ENCODE results near the gene RAC3. TPM values are rescaled to one million over a fixed set of nuclear protein-coding genes. Genes with fewer than 3 reads are reported as not detected.

The RAC3 gene
- total RNA-seq, 1 donor from 2014 or later: 18.4 TPM

- Mint-ChIP-seq H3K27ac (no peak overlapping the region), H3K27me3 (ENCODE audit: low read depth) (no peaks in the 10 kb centered on the region), H3K36me3 (ENCODE audit: low read depth) (peaks cover 5% of the 10 kb centered on the region), H3K4me3 (ENCODE audit: low read depth) (peak overlapping the region; percentile 37), H3K9me3 (no peaks in the 10 kb centered on the region), H3K4me1 (ENCODE audit: low read depth) (peaks cover 7% of the 10 kb centered on the region)
- intact Hi-C loops (cut with micrococcal nuclease): no loop called here
- no peak for DNase-seq (ENCODE audit: low spot score)
Observed at GRCh38 chr17:82049106-82049505, 17.6 kb downstream of the RAC3 start.

DNA sequence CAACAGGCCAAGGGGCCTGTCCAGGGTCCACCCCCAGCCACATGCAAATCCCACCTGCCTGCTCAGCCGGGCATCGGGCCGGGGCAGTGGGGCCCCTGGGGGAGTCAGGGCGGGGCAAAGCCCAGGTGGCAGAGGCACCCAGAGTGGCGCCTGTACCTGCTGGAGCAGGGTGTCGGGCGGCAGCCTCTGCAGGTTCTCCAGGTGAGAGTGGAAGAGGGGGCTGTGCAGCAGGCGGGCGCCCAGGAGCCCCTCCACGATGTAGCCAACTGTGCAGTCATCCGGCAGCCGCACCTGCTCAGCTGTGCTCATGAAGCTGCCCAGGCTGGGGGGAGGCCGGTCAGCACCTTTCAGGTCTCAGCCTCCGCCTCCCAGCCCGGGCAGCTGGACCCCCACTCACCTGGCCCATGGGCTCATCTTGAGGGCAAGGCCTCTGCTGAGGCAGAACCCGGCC, 18.1 kb downstream of the RAC3 start:
- H3K27ac Mint-ChIP-seq: no peak overlapping the region
- peaks cover 7% of the 10 kb centered on the region for H3K4me1 Mint-ChIP-seq (ENCODE audit: low read depth)
- intact Hi-C loops (cut with micrococcal nuclease): no loop called here
- H3K4me3 Mint-ChIP-seq (ENCODE audit: low read depth): no peak overlapping the region
- no peak for DNase-seq (ENCODE audit: low spot score)
- peaks cover 5% of the 10 kb centered on the region for H3K36me3 Mint-ChIP-seq (ENCODE audit: low read depth)
- H3K27me3 Mint-ChIP-seq (ENCODE audit: low read depth): no peaks in the 10 kb centered on the region
- no peaks in the 10 kb centered on the region for H3K9me3 Mint-ChIP-seq

DNA sequence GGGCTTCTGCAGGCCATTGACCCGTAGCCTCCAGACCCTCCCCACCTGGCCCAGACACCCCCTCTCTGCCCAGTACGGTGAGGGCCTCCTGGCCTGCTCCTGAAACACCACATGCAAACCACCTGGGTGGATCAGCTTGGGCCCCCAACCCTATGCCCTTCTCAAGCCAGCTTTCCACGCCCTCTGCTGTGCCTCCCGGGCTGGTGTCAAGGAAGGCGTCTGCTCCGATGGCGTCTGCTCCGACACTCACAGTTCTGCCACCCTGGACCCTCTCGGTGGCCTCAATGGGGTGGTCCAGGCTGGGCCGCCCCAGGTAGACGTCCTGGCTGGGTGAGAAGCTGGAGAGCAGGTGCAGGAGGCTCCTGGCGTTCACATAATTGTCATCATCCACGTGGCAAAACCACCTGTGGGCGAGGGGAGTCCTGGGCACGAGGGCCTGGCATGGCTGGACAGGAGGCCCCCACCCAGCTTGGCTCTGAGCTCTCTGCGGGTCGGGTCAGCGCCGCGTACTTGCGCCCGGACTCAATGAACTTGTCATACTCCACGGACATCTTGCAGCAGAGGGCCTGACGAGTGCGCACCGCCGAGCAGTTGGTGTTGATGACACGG, 18.8 kb downstream of the RAC3 start:
- Mint-ChIP-seq H3K4me1 (ENCODE audit: low read depth) (peaks cover 7% of the 10 kb centered on the region), H3K27me3 (ENCODE audit: low read depth) (no peaks in the 10 kb centered on the region), H3K4me3 (ENCODE audit: low read depth) (peak overlapping the region; percentile 87), H3K36me3 (ENCODE audit: low read depth) (peaks cover 10% of the 10 kb centered on the region), H3K27ac (peak overlapping the region; percentile 76), H3K9me3 (no peaks in the 10 kb centered on the region)
- intact Hi-C loops (cut with micrococcal nuclease): no loop called here
- no peak for DNase-seq (ENCODE audit: low spot score)

- Mint-ChIP-seq H3K4me1 (ENCODE audit: low read depth) (peaks cover 7% of the 10 kb centered on the region), H3K4me3 (ENCODE audit: low read depth) (peak overlapping the region; percentile 87), H3K27me3 (ENCODE audit: low read depth) (no peaks in the 10 kb centered on the region), H3K36me3 (ENCODE audit: low read depth) (peaks cover 10% of the 10 kb centered on the region), H3K9me3 (no peaks in the 10 kb centered on the region), H3K27ac (peak overlapping the region; percentile 76)
- no peak for DNase-seq (ENCODE audit: low spot score)
- intact Hi-C loops (cut with micrococcal nuclease): no loop called here
Observed at GRCh38 chr17:82050761-82051641, 19.5 kb downstream of the RAC3 start.

GRCh38 chr17:82051776-82052637, 20.5 kb downstream of the RAC3 start, which contains the start of the genes GPS1 and RFNG:
TSS of gene GPS1 (plus strand) at chr17:82051898. CDS start at chr17:82051932, 34 bp downstream.
TSS of gene RFNG (minus strand) at chr17:82051811. CDS start at chr17:82051766, 45 bp downstream.
- Mint-ChIP-seq H3K9me3 (no peaks in the 10 kb centered on the region), H3K27me3 (ENCODE audit: low read depth) (no peaks in the 10 kb centered on the region), H3K4me3 (ENCODE audit: low read depth) (peak within 1 kb of the TSS; percentile 87), H3K4me1 (ENCODE audit: low read depth) (peaks cover 7% of the 10 kb centered on the region), H3K36me3 (ENCODE audit: low read depth) (peaks cover 10% of the 10 kb centered on the region), H3K27ac (peak within 1 kb of the TSS; percentile 76)
- DNase-seq (ENCODE audit: low spot score): peak; percentile 73
- intact Hi-C loops (cut with micrococcal nuclease): no loop called here

- no peak for DNase-seq (ENCODE audit: low spot score)
- H3K4me3 Mint-ChIP-seq (ENCODE audit: low read depth): peak overlapping the region; percentile 76
- H3K27ac Mint-ChIP-seq: no peak overlapping the region
- intact Hi-C loops (cut with micrococcal nuclease): no loop called here
- no peaks in the 10 kb centered on the region for H3K9me3 Mint-ChIP-seq
- H3K36me3 Mint-ChIP-seq (ENCODE audit: low read depth): peaks cover 11% of the 10 kb centered on the region
- no peaks in the 10 kb centered on the region for H3K27me3 Mint-ChIP-seq (ENCODE audit: low read depth)
- H3K4me1 Mint-ChIP-seq (ENCODE audit: low read depth): peaks cover 3% of the 10 kb centered on the region
Observed at GRCh38 chr17:82052638-82053059, 21.2 kb downstream of the RAC3 start.

- Mint-ChIP-seq H3K9me3 (no peaks in the 10 kb centered on the region), H3K4me1 (ENCODE audit: low read depth) (peaks cover 3% of the 10 kb centered on the region), H3K27me3 (ENCODE audit: low read depth) (no peaks in the 10 kb centered on the region), H3K36me3 (ENCODE audit: low read depth) (peaks cover 15% of the 10 kb centered on the region), H3K27ac (no peak overlapping the region), H3K4me3 (ENCODE audit: low read depth) (peak overlapping the region; percentile 76)
- intact Hi-C loops (cut with micrococcal nuclease): no loop called here
- no peak for DNase-seq (ENCODE audit: low spot score)
Observed at GRCh38 chr17:82053130-82053529, 21.7 kb downstream of the RAC3 start.

DNA sequence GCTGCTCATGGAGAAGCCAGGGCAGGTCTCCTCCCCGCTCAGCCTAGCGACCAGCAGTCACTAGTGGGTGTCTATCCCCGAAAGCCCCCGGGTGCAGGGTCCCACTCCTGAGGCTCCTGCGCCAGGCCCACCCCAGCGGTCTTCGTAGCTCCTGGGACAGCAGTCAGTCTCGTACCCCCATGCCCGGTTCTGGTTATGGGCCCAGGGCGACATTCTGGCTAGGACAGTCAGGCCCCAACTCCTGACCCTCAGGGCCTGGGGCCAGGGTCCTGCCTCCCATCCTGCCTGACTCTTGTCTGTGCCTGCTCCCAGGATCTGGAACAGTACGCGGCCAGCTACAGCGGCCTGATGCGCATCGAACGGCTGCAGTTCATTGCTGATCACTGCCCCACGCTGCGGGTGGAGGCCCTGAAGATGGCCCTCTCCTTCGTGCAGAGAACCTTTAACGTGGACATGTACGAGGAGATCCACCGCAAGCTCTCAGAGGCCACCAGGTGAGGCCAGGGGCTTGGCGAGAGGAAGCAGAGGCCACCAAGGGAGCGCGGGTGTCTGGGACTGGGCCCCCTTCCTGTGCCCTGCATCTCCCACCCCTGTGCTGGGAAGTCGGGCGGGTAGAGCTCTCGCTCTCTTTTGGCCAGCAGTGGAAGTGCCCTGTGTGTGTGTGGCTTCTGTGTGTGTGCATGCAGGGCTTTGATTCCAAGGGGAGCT, 22.2 kb downstream of the RAC3 start:
- no peak overlapping the region for H3K27ac Mint-ChIP-seq
- intact Hi-C loops (cut with micrococcal nuclease): no loop called here
- DNase-seq (ENCODE audit: low spot score): no peak
- peak overlapping the region; percentile 76 for H3K4me3 Mint-ChIP-seq (ENCODE audit: low read depth)
- no peaks in the 10 kb centered on the region for H3K9me3 Mint-ChIP-seq
- peaks cover 3% of the 10 kb centered on the region for H3K4me1 Mint-ChIP-seq (ENCODE audit: low read depth)
- no peaks in the 10 kb centered on the region for H3K27me3 Mint-ChIP-seq (ENCODE audit: low read depth)
- H3K36me3 Mint-ChIP-seq (ENCODE audit: low read depth): peaks cover 15% of the 10 kb centered on the region

DNA sequence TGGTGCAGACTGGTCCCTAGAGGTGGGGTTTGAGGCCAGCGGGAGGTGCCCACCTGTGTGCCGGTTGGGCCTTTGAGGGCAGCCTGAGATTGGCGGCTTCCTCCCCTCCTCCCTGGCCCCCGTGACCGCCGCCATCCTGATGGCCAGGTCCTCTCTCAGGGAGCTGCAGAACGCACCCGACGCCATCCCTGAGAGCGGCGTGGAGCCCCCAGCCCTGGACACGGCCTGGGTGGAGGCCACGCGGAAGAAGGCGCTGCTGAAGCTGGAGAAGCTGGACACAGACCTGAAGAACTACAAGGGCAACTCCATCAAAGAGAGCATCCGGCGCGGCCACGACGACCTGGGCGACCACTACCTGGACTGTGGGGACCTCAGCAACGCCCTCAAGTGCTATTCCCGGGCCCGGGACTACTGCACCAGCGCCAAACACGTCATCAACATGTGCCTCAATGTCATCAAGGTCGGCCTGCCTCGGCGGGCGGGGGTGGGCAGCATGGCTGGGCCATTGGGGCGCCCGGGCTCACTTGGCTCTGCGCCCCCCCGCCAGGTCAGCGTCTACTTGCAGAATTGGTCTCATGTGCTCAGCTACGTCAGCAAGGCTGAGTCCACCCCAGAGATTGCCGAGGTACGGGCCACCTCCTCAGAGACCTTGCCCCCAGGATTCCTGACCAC, 23.0 kb downstream of the RAC3 start:
- Mint-ChIP-seq H3K4me1 (ENCODE audit: low read depth) (peaks cover 3% of the 10 kb centered on the region), H3K9me3 (no peaks in the 10 kb centered on the region), H3K27ac (no peak overlapping the region)

GRCh38 chr17:82055023-82055964, 23.8 kb downstream of the RAC3 start:
- intact Hi-C loops (cut with micrococcal nuclease): no loop called here
- Mint-ChIP-seq H3K36me3 (ENCODE audit: low read depth) (peaks cover 22% of the 10 kb centered on the region), H3K27me3 (ENCODE audit: low read depth) (no peaks in the 10 kb centered on the region), H3K4me1 (ENCODE audit: low read depth) (peaks cover 3% of the 10 kb centered on the region), H3K4me3 (ENCODE audit: low read depth) (peak overlapping the region; percentile 39), H3K27ac (no peak overlapping the region), H3K9me3 (no peaks in the 10 kb centered on the region)
- no peak for DNase-seq (ENCODE audit: low spot score)

More for the DNA sequence above, 23.0 kb downstream of the RAC3 start:
- Mint-ChIP-seq H3K36me3 (ENCODE audit: low read depth) (peaks cover 17% of the 10 kb centered on the region), H3K4me3 (ENCODE audit: low read depth) (peak overlapping the region; percentile 39), H3K27me3 (ENCODE audit: low read depth) (no peaks in the 10 kb centered on the region)
- intact Hi-C loops (cut with micrococcal nuclease): no loop called here
- no peak for DNase-seq (ENCODE audit: low spot score)

All from activated T-helper 2 cell treated with anti-CD3 and anti-CD28 coated beads, Interferon-gamma antibody, Interleukin-2, Interleukin-4, amounts not matched to agents 10 μg/mL and 5 μg/mL and 100 μg/mL, durations not matched to agents 14 hours and 24 hours and 36 hours (primary cell).